Astrocyte of the spinal cord (primary cell): ENCODE data around the gene BTBD16.

Experiments
- DNase-seq: peaks from one replicate; pipeline ENCODE4 v3.0.0; 2011; ENCODE audit warnings: low read depth, low spot score
- H3K4me3 ChIP-seq: 2 replicates; pipeline ENCODE4 v1.5.1; 2011; ENCODE audit warnings: low read depth, mild to moderate bottlenecking, low read length, moderate library complexity
- CTCF ChIP-seq: IDR thresholded peaks from 2 replicates; pipeline ENCODE4 v1.5.1; 2012; ENCODE audit warnings: low read depth, mild to moderate bottlenecking, low read length, inconsistent platforms
- in situ Hi-C: cut with HindIII; loops from 2 replicates; pipeline ENCODE4 v1.10.0; 2017; ENCODE audit warnings: low sequenced_read_pairs

Gene BTBD16

GRCh38 chr10:122230222-122230621, 40.9 kb upstream of the BTBD16 start:
- in situ Hi-C loops: no loop called here
- H3K4me3 ChIP-seq: no peak overlapping the region
- TF ChIP-seq CTCF: no peak
- DNase-seq: no peak

GRCh38 chr10:122232769-122233168, 38.3 kb upstream of the BTBD16 start:
- H3K4me3 ChIP-seq: no peak overlapping the region
- in situ Hi-C loops: no loop called here
- DNase-seq: peak; percentile 67
- TF ChIP-seq CTCF: no peak

GRCh38 chr10:122233857-122234348, 37.2 kb upstream of the BTBD16 start:
- DNase-seq: no peak
- in situ Hi-C loops: no loop called here
- no peak overlapping the region for H3K4me3 ChIP-seq
- TF ChIP-seq CTCF: no peak

- in situ Hi-C loops: no loop called here
- TF ChIP-seq CTCF: no peak
- H3K4me3 ChIP-seq: no peak overlapping the region
- no peak for DNase-seq
These were observed 36.7 kb upstream of the BTBD16 start for GRCh38 chr10:122234416-122234815.

DNA sequence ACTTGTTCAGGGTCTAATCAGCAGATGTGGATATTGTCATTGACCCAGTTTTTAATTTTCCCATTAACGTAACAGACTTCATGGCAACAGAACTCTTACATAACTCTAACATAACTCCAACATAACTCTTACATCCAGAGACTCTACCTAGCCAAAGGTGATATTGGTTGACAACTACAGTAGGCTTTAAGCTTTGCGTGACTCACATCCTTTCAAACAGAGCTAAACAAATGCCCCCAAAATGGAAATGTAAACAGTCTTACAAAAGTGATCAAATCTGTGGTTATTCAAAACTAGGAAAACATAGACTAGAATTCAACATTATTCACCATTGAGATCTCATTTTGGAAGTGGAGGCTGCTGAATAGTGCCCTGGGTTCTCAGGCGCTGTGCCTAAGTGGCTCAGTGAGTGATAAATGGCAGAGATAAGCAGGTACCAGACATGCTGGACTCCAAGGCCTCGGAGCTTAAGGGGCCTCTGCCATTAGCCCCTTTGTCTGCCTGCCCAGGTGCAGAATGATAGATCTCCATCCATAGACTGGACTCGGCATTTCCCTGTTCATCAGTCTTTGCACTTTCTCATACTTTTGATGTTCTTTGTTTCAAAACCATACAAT, 34.3 kb upstream of the BTBD16 start:
- in situ Hi-C loops: no loop called here
- TF ChIP-seq CTCF: no peak
- no peak overlapping the region for H3K4me3 ChIP-seq

DNA sequence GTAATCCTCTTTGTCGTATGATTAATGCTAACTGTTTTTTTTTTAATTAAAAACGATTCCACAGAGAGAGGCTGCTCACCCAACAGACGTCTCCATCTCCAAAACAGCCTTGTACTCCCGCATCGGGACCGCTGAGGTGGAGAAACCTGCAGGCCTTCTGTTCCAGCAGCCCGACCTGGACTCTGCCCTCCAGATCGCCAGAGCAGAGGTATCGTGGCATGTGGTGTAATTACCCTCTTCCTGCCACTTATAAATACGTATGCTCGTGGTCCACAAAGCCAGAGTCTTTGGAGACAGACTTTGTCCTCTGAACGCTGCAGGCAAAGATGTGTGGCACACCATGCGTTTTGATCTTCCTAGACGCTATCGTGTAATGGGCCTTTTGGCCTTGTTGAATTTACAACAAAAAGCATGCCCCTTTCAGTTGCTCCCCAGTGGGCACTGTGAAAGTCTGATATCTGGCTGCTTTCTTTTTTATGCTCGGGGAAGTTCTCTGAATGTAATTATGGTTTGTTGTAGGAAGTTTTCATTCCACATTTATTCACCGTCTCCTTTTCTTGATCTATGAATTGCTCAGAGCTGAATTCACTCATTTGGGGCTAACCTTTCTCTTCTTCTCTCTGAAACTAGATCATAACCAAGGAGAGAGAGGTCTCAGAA, 33.6 kb upstream of the BTBD16 start:
- no peak overlapping the region for H3K4me3 ChIP-seq
- no peak for DNase-seq
- no peak for TF ChIP-seq CTCF
- in situ Hi-C loops: no loop called here

More for the DNA sequence above, 34.3 kb upstream of the BTBD16 start:
- no peak for DNase-seq
